Hematopoietic multipotent progenitor cell (in vitro differentiated cells): ENCODE measurements around the gene WFDC13. TPM values are rescaled to one million over a fixed set of nuclear protein-coding genes. Genes with fewer than 3 reads are reported as not detected.

Experiments used
- small RNA-seq: library from RNA; depleted of rRNA; stranded (forward); fragments of <200 nt; gene quantifications from one replicate; pipeline ENCODE3, GENCODE V24; 2012
- total RNA-seq: library from RNA; depleted of rRNA; stranded (reverse); fragments of >200 nt; gene quantifications from one replicate; pipeline ENCODE4 v1.2.3, GENCODE V29; 2012

Gene WFDC13
- total RNA-seq, 1 donor, result not detected

Small RNAs within 50 kb of the gene (small RNA-seq; reads per million reads assigned to genes)
- gene MIR3617 (not detected), gene SPINT5P (not detected)

Other genes starting within 250 kb of the WFDC13 start
- not detected for gene WFDC2, start 232.3 kb upstream of the WFDC13 start, total RNA-seq
- gene SPINT3, start 186.4 kb upstream of the WFDC13 start, total RNA-seq, result not detected
- gene WFDC6, start 162.6 kb upstream of the WFDC13 start, total RNA-seq, result not detected
- gene EPPIN, start 154.6 kb upstream of the WFDC13 start, total RNA-seq, result not detected
- not detected for gene WFDC8, start 122.8 kb upstream of the WFDC13 start, total RNA-seq
- gene WFDC10A, start 72.3 kb upstream of the WFDC13 start, total RNA-seq, result not detected
- not detected for gene WFDC9, start 70.8 kb upstream of the WFDC13 start, total RNA-seq
- not detected for gene WFDC11, start 31.8 kb upstream of the WFDC13 start, total RNA-seq
- not detected for gene WFDC10B, start 3.0 kb downstream of the WFDC13 start, total RNA-seq
- not detected for gene SPINT4, start 20.3 kb downstream of the WFDC13 start, total RNA-seq
- not detected for gene WFDC3, start 89.8 kb downstream of the WFDC13 start, total RNA-seq
- 22.4 TPM for gene DNTTIP1, start 89.9 kb downstream of the WFDC13 start, total RNA-seq
- 3.8 TPM for gene UBE2C, start 110.6 kb downstream of the WFDC13 start, total RNA-seq
- 1.1 TPM for gene TNNC2, start 125.3 kb downstream of the WFDC13 start, total RNA-seq
- 10.5 TPM for gene SNX21, start 131.8 kb downstream of the WFDC13 start, total RNA-seq
- gene ACOT8, start 155.4 kb downstream of the WFDC13 start, total RNA-seq, result 58.7 TPM
- 8.1 TPM for gene ZSWIM3, start 155.6 kb downstream of the WFDC13 start, total RNA-seq
- gene ZSWIM1, start 179.2 kb downstream of the WFDC13 start, total RNA-seq, result 32.6 TPM
- 5.9 TPM for gene SPATA25, start 185.6 kb downstream of the WFDC13 start, total RNA-seq
- gene NEURL2, start 189.2 kb downstream of the WFDC13 start, total RNA-seq, result 21.5 TPM
- 112 TPM for gene CTSA, start 189.3 kb downstream of the WFDC13 start, total RNA-seq
- 31.5 TPM for gene PLTP, start 210.1 kb downstream of the WFDC13 start, total RNA-seq
- gene PCIF1, start 232.6 kb downstream of the WFDC13 start, total RNA-seq, result 45.0 TPM